Measurements from ENCODE around the gene GAST.
"Not testable (repeated sequence)": the region's sequence is repeated elsewhere in the genome, so short reads cannot be mapped to it uniquely, and the experiment has no call there.

DNA sequence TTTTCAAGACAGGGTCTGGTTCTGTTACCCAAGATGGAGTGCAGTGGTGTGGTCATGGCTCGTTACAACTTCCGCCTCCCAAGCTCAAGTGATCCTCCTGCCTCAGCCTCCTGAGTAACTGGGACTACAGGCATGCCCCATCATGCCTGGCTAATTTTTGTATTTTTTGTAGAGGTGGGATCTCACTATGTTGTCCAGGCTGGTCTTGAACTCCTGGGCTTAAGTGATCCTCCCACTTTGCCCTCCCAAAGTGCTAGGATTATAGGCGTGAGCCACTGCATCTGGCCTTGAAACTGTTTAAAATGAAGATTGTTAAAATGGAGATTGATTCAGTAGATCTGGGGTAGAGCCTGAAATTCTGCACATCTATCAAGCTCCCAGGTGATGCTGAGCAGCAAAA, 11.3 kb upstream of the GAST start:
- not testable (repeated sequence) for TF ChIP-seq EZH2 (IDR thresholded peaks at IDR 0.05; ENCODE audit: low read depth, unreplicated experiment); POLR2AphosphoS5 (IDR thresholded peaks at IDR 0.05; ENCODE audit: low read depth)
- TF ChIP-seq, protein P1, sequence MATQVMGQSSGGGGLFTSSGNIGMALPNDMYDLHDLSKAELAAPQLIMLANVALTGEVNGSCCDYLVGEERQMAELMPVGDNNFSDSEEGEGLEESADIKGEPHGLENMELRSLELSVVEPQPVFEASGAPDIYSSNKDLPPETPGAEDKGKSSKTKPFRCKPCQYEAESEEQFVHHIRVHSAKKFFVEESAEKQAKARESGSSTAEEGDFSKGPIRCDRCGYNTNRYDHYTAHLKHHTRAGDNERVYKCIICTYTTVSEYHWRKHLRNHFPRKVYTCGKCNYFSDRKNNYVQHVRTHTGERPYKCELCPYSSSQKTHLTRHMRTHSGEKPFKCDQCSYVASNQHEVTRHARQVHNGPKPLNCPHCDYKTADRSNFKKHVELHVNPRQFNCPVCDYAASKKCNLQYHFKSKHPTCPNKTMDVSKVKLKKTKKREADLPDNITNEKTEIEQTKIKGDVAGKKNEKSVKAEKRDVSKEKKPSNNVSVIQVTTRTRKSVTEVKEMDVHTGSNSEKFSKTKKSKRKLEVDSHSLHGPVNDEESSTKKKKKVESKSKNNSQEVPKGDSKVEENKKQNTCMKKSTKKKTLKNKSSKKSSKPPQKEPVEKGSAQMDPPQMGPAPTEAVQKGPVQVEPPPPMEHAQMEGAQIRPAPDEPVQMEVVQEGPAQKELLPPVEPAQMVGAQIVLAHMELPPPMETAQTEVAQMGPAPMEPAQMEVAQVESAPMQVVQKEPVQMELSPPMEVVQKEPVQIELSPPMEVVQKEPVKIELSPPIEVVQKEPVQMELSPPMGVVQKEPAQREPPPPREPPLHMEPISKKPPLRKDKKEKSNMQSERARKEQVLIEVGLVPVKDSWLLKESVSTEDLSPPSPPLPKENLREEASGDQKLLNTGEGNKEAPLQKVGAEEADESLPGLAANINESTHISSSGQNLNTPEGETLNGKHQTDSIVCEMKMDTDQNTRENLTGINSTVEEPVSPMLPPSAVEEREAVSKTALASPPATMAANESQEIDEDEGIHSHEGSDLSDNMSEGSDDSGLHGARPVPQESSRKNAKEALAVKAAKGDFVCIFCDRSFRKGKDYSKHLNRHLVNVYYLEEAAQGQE (IDR thresholded peaks at IDR 0.05; ENCODE audit: unreplicated experiment) = not testable (repeated sequence)

All from GM23338 (cell line).